HG02938 (cell line): ENCODE data around the gene C2CD3.

Experiments used
- ATAC-seq: cut with Tn5 transposase; IDR thresholded peaks from one replicate; pipeline ENCODE4 v1.9.1; 2021; ENCODE audit warnings: mild to moderate bottlenecking, moderate library complexity; ENCODE audit not compliant: unreplicated experiment

Gene C2CD3

GRCh38 chr11:74170694-74171629 is at the start of gene C2CD3, which contains the start of gene PPME1:
Gene C2CD3, minus strand, starts transcription at chr11:74171002. Its CDS starts 210 bp downstream, at chr11:74170792.
Gene PPME1, plus strand, starts transcription at chr11:74171289. Its CDS starts 133 bp downstream, at chr11:74171422.
- peak; percentile 97 for ATAC-seq

DNA sequence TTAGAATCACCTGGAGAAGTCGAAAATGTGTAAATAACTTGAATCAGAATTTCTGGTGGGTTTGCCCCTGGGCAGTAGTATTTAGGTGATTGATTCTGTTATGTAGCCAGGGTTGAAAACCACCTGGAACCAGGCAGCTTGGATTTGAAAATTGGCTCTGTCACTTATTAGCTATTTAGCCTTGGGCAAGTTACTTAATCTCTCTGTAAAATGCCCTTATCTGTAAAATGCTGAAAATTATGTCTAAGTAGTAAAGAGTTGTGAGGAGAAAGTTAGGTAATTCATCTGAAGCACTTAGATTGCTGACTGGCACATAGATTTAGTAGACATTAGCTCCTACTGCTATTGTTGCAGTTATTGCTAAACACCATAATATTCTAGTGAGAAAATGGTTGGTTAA is 49.6 kb upstream of the C2CD3 start:
- ATAC-seq, result no peak

GRCh38 chr11:74212533-74212932 is 41.7 kb upstream of the C2CD3 start:
- ATAC-seq, result no peak

DNA sequence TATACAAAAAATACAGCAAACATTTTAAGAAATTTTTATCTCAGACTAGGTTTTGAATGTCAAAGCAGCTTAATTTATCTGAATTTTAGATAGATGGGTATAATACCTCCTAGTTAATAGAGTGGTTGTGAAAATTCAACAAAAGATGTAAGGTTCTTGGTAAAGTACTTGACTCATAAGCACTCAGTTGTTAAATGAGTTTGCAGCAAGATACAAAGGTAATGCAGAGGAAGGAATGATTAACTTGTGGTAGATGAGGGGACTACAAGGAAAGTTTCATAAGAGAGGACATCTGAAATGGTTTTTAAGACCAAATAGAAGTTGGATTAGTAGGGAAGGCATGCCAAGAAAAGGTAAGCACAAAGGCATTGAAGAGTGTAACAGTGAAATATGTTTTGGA is 37.7 kb upstream of the C2CD3 start:
- ATAC-seq, result no peak

DNA sequence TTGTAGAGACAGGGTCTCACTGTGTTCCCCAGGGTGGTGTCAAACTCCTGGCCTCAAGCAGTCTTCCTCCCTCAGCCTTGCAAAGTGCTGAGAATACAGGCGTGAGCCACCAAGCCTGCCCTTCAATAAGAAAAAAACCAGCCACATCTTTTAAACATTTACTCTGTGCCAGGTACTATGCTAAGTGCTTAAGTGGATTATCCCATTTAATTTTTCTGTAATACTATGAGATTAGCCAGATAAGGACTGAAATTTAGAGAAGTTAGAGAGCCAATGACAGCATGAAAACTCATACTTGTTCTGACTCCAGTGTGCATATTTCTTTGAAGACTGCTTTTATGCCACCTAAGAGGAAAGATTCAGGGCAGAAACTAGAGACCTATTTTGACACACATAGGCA is 35.9 kb upstream of the C2CD3 start:
- ATAC-seq, result no peak

DNA sequence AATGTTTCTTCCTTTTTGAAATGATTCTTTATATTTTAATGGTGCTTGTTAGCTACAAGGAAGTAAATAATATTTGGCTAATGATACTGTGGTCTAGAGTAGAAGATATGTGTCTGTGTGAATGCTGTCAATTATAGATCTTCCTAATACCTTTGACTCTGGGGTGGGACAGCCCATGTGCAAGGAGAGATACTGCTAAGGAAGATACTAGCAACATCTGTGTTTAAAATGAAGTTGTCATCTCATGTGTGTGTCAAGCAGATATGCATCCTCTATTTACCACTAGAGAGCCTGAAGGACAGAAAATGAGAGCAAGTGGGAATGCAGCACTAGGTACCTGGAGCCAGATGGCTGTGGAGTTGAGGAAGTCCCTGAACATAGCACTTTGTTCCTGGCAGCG is 34.4 kb upstream of the C2CD3 start:
- ATAC-seq, result no peak

DNA sequence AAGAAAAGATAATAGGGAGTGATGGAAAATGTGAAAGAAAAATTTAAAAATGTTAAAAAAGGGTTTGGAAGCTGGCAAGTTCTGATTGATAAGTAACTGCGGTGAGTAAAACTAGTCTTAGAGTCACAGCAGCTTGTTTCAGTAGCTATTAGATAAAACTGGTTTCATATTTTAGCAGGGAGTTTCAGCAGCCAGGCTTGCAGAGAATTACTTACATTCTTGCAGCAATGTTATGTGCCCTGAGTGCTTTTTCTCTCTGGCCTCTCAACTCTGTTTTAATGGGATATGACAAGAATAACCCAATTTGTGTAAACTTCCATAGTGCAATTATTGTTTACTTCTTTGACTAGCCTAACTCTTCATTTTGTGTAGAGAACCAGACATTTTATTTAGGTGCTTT is 33.9 kb upstream of the C2CD3 start:
- ATAC-seq, result no peak

DNA sequence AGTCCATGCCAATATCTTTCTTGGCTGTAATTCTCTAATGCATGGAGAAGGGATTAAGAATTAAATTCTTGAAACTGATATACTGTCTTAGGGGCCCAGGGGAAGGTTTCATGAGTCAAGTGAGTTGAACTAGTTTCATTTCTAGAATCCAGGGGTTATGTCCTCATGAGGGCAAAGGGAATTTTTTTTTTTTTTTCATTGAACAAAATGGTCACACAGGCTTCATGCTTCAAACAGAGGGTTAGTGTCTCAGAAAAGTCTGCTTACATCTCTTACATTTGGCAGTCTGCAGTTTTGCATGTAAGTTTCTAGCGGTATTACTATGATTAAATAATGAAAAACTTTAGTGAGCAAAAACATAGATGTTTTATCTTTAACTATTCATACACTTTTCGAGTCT is 33.2 kb upstream of the C2CD3 start:
- ATAC-seq, result no peak

DNA sequence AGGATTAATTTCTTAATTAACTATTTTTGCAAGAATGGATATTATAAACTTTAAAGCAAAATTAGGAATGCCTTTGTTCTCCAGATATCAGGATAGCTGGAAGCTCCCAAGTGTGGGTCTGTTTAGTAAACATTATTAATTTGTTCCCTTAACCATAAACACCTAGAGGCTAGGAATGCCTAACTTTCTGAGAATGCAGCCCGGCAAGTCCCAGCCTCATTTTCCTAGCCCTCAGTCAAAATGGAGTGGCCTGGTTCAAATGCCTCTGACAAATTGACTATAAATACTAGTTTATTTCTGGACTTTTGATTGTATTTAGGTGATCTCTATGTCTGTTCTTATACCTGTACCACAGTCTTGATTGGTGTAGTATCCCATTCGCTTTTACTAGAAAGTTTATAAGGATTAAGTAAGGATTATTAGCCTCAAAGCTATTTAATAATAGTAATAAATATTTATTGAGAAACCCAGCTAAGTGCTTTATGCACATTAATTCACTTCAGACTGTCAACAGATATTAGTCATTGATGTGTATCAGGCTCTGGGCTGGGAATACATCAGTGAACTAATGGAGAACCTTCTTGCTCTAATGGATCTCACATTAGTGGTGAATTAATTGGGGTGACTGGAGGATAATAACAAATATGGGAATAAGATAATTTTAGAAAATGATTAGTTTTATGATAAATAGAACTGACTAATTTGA is 26.1 kb upstream of the C2CD3 start:
- no peak for ATAC-seq

- no peak for ATAC-seq
These were observed 25.0 kb upstream of the C2CD3 start for GRCh38 chr11:74195828-74196227.

- ATAC-seq, result no peak
These were observed 14.9 kb upstream of the C2CD3 start for GRCh38 chr11:74185695-74186094.

GRCh38 chr11:74185285-74185684 is 14.5 kb upstream of the C2CD3 start:
- no peak for ATAC-seq

GRCh38 chr11:74182635-74183034 is 11.8 kb upstream of the C2CD3 start:
- ATAC-seq, result no peak

DNA sequence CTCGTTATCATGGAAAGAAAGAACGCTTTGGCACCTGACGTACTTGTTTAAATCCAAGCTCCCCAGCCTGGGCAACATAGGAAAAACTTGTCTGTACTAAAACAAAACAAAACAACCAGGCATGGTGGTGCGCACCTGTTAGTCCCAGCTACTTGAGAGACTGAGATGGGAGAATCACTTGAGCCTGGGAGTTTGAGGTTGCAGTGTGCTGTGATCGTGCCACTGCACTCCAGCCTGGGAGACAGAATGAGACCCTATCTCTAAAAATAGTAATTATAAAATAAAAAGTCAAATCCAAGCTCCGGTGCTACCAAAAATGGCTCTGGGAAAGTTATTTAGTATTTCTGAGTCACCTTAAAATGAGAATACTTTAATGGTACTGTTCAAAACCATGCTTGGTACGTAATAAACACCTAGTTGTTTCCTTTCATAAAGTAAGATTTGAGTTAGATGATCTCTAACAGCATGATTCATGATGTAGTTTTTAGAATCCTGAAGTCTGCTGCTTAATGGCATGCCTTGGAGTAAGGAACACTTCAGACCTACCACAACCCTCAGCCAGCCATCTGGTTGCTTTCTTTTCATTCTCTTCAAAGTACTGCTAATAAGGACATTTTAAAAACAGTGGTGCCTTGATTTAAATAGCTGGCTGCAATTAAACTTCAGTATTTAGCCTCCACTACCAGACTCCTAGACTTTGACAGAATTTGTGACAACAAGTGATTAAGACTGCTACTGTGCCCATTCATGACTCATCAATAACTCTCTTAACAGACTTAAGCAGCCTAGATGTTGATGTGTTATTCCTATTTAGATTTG is 8.6 kb upstream of the C2CD3 start:
- ATAC-seq, result no peak

- no peak for ATAC-seq
These were observed 5.1 kb upstream of the C2CD3 start for GRCh38 chr11:74175920-74176319.

DNA sequence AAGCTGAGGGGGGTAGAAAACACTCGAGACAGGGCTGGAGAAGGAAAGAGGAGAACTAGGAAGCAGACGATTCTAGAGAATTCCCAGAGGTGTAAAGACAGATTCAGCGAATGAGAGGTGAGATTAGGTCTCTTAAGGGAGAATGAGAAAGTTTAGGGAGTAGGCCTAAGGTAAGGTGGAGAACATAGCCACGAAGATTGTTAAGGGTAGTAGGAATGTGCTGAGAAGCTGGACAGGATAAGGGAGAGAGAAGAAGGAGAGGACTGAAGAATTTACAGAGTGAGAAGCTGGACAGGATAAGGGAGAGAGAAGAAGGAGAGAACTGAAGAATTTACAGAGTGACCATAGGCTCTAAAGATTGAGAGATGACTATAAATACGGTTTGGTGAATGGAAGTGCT is 1.2 kb upstream of the C2CD3 start:
- no peak for ATAC-seq

DNA sequence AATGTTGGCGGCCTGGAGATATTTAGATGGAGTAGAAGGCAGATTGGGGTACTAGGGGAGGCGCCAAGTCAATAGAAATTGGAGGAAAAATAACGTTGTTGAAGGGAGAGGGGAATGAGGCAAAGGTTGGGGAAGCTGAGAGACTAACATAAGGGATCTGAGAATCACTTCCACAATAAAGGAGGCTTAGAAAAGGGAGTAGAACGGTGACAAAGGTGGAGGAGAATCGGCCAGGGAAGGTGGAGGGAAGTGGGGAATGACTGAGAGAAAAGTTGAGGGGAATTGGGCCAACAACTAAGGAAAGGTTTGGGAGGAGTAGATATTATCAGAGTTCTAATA is 797 bp upstream of the C2CD3 start:
- ATAC-seq, result no peak

DNA sequence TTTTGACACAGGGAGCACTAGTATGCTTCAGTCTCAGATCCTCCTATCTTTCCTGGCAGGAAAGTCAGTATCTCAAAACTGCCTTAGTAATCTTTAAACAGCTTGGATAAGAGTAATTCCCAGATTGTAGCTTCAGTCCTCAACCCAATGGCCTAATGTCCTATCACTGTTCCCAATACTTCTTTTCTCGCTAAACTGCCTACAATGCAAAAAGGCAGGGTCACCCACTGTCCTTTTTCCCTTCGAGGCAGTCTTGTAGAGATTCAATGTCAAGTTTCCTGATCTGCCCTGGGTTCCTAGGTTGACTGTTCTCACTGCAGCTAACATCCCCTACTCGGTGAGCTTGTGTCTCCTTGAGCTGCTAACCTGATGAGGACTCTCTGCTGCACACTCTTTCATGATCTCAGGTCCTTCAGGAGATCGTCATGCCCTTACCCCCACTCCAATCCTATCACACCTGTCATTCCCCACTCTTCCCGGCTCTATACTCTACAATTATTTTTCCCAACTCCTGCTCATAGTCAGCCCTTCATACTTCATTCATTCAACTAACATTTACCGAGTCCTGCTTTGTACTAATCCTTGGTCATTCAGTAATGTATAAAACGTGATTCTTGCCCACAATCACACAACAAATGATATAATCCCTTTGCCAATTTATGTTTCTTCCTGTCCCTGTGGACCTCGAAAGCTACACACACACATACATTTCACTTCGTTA is 904 bp downstream of the C2CD3 start:
- no peak for ATAC-seq

- ATAC-seq, result no peak
These were observed 2.0 kb downstream of the C2CD3 start for GRCh38 chr11:74168838-74169237.

DNA sequence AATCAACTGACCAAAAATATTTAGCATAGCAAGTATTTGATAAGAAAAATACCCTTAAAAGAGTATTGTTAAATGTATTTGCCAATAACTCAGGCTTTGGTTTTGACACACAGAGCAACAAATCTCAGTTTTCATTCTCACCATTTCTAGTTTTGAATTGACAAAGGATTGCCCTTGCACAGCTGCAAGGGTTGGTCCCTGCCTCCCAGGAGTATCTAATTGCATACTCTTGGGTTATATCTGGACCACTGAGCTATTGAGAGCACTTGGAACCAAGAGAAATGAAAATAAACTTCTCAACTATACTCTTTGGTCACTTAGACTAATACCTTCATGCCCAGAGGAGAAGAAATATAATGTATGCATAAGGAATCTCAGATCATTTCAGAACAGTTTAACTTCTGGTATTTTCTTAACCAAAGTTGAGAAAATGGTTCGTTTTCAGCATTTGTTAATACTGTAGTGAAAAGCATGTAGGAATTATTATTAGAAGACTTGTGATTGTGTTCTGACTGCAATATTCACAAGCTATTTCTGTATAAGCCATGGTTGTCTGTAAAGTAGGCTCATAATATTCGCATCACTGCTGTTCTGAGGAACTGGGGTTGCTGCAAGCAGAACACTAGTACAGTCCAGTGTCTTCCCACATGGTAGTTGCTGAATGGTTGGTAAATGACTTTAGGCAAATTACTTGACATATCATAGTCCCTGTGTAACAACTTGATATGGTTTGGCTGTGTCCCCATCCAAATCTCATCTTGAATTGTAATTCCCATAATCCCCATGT is 7.9 kb downstream of the C2CD3 start:
- ATAC-seq, result no peak
